Tibial nerve (tissue), 3 donors: Measurements from ENCODE around the gene PRR35.

Experiments
- POLR2A ChIP-seq, 2 donors: fragments of 450-650 bp; IDR thresholded peaks; one replicate each; pipeline ENCODE4 v1.6.1; 2017; ENCODE audit warnings: antibody characterized with exemption in 2 of 2, mild to moderate bottlenecking in 2 of 2, moderate library complexity in 2 of 2
- TF ChIP-seq, protein P1 (sequence below), 5 experiments: fragments of 200-600 bp in 3 of 5; fragments of 450-650 bp in 2 of 5; sonication (generic) in 3 of 5; IDR thresholded peaks; one replicate each; pipeline ENCODE4 v1.5.1; 2016 to 2019; ENCODE audit warnings: antibody characterized with exemption in 5 of 5, mild to moderate bottlenecking in 3 of 5, moderate library complexity in 2 of 5

DNA sequence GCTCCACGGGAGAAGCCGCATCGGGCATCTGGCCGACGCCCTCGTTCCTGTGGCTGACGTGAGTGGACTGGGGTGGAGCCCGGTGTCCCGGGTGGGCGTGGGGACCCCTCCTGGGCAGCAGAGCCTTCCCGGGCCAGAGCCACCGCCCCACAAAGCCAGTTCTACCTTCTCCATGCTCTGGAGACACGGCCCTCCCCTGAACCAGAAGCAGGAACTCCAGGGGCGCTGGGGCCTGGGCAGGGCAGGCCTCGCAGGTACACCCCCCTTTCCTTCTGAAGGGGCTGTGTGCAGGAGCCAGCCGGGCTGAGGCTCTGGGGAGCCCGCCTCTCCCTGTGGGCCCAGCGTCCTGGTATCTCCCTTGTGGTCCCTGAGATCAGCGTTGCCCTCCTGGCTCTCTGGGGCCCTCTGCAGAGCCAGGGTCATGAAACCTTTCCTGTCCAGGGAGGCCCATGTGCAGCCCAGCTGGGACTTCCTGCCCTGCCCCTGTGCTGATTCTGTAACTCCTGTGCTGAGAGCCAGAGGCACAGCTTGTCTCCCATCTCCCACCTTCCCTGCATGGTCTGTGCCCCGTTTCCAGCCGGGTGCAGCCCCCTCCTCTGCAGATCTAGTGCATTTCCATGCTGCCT lies 16.1 kb downstream of the PRR35 start:
- TF ChIP-seq, protein P1, sequence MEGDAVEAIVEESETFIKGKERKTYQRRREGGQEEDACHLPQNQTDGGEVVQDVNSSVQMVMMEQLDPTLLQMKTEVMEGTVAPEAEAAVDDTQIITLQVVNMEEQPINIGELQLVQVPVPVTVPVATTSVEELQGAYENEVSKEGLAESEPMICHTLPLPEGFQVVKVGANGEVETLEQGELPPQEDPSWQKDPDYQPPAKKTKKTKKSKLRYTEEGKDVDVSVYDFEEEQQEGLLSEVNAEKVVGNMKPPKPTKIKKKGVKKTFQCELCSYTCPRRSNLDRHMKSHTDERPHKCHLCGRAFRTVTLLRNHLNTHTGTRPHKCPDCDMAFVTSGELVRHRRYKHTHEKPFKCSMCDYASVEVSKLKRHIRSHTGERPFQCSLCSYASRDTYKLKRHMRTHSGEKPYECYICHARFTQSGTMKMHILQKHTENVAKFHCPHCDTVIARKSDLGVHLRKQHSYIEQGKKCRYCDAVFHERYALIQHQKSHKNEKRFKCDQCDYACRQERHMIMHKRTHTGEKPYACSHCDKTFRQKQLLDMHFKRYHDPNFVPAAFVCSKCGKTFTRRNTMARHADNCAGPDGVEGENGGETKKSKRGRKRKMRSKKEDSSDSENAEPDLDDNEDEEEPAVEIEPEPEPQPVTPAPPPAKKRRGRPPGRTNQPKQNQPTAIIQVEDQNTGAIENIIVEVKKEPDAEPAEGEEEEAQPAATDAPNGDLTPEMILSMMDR (IDR thresholded peaks at IDR 0.05): no peak
- TF ChIP-seq POLR2A (IDR thresholded peaks at IDR 0.05): no peak
